GM12865 (cell line): ENCODE measurements around the gene MAGI2.

Source experiments
- DNase-seq: peaks from one replicate; pipeline ENCODE4 v3.0.0; 2010; ENCODE audit warnings: low read depth
- H3K4me3 ChIP-seq: 2 replicates; pipeline ENCODE4 v1.5.1; 2011; ENCODE audit warnings: mild to moderate bottlenecking, low read depth, low read length, control low read depth
- CTCF ChIP-seq: IDR thresholded peaks from 2 replicates; pipeline ENCODE4 v1.5.1; 2011; ENCODE audit warnings: low read length, control low read depth, low read depth, inconsistent platforms; ENCODE audit not compliant: insufficient read depth; ENCODE audit errors: missing control alignments

The MAGI2 gene

GRCh38 chr7:79096361-79096805 is 357.1 kb downstream of the MAGI2 start:
- no peak for DNase-seq
- H3K4me3 ChIP-seq: no peak overlapping the region
- no peak for TF ChIP-seq CTCF

- no peak for TF ChIP-seq CTCF
- no peak for DNase-seq
- no peak overlapping the region for H3K4me3 ChIP-seq
Observed at GRCh38 chr7:79093421-79093820, 360.0 kb downstream of the MAGI2 start.

- H3K4me3 ChIP-seq: no peak overlapping the region
- TF ChIP-seq CTCF: no peak
- DNase-seq: no peak
Observed at GRCh38 chr7:79091661-79092060, 361.8 kb downstream of the MAGI2 start.

- DNase-seq: no peak
- TF ChIP-seq CTCF: no peak
- H3K4me3 ChIP-seq: no peak overlapping the region
Observed at GRCh38 chr7:79091011-79091410, 362.5 kb downstream of the MAGI2 start.

- DNase-seq: no peak
- H3K4me3 ChIP-seq: no peak overlapping the region
- TF ChIP-seq CTCF: no peak
Observed at GRCh38 chr7:79090543-79090942, 362.9 kb downstream of the MAGI2 start.

- no peak overlapping the region for H3K4me3 ChIP-seq
- TF ChIP-seq CTCF: no peak
- DNase-seq: no peak
Observed at GRCh38 chr7:79084423-79084822, 369.0 kb downstream of the MAGI2 start.

- TF ChIP-seq CTCF: no peak
- no peak overlapping the region for H3K4me3 ChIP-seq
- DNase-seq: no peak
Observed at GRCh38 chr7:79079919-79080554, 373.4 kb downstream of the MAGI2 start.
